CD8-positive, alpha-beta memory T cell (primary cell): ENCODE measurements around the gene PIAS4. TPM values are rescaled to one million over a fixed set of nuclear protein-coding genes. Genes with fewer than 3 reads are reported as not detected.
A peak's percentile ranks its signal among the peaks of the same experiment; 100 is the strongest.

Experiments
- CTCF ChIA-PET: fragments of 350-600 bp; sonication (Branson Sonifier 250); formaldehyde crosslinking; loops from one replicate; lab custom pipeline; 2021; ENCODE audit warnings: antibody characterized with exemption; lab: Charles Lee
- POLR2A ChIA-PET: fragments of 350-600 bp; sonication (Branson Sonifier 250); formaldehyde crosslinking; loops from one replicate; lab custom pipeline; 2021; ENCODE audit warnings: antibody characterized with exemption; lab: Charles Lee
- DNase-seq, 5 donors: peaks; one replicate each; pipeline versions ENCODE4 v3.0.0 to v3.0.0-alpha.2; 2020 to 2022; ENCODE audit warnings: mixed read lengths in 1 of 5
- H3K27ac ChIP-seq: one replicate; pipeline ENCODE4 v1.7.0; 2013; ENCODE audit warnings: low read depth, mild to moderate bottlenecking, low read length, moderate library complexity
- H3K27me3 ChIP-seq: 2 replicates; pipeline ENCODE4 v1.7.0; 2013; ENCODE audit warnings: low read length, mild to moderate bottlenecking; ENCODE audit not compliant: insufficient read depth, poor library complexity, severe bottlenecking
- H3K36me3 ChIP-seq: 2 replicates; pipeline ENCODE4 v1.7.0; 2013; ENCODE audit warnings: mild to moderate bottlenecking, low read length, moderate library complexity; ENCODE audit not compliant: insufficient read depth
- H3K4me1 ChIP-seq: 2 replicates; pipeline ENCODE4 v1.7.0; 2013; ENCODE audit warnings: mild to moderate bottlenecking, low read length, moderate library complexity; ENCODE audit not compliant: insufficient read depth
- H3K4me3 ChIP-seq: 2 replicates; pipeline ENCODE4 v1.7.0; 2013; ENCODE audit warnings: mild to moderate bottlenecking, low read length
- H3K9me3 ChIP-seq: 2 replicates; pipeline ENCODE4 v1.7.0; 2013; ENCODE audit warnings: mild to moderate bottlenecking, low read length
- H3K27ac Mint-ChIP-seq, 8 donors: one replicate each; pipeline ENCODE4 v1.8.0; 2020 to 2021; ENCODE audit warnings: mixed read lengths in 8 of 8, mild to moderate bottlenecking in 6 of 8, inconsistent platforms in 3 of 8, moderate library complexity in 3 of 8
- H3K27me3 Mint-ChIP-seq, 2 donors: one replicate each; pipeline ENCODE4 v1.8.0; 2020 to 2021; ENCODE audit warnings: mixed read lengths in 2 of 2, mild to moderate bottlenecking in 1 of 2, moderate library complexity in 1 of 2
- H3K36me3 Mint-ChIP-seq, 3 donors: one replicate each; pipeline ENCODE4 v1.8.0; 2020 to 2021; ENCODE audit warnings: mixed read lengths in 3 of 3, inconsistent platforms in 1 of 3, mild to moderate bottlenecking in 1 of 3
- H3K4me1 Mint-ChIP-seq, 3 donors: one replicate each; pipeline ENCODE4 v1.8.0; 2020 to 2021; ENCODE audit warnings: mixed read lengths in 3 of 3, inconsistent platforms in 1 of 3, mild to moderate bottlenecking in 1 of 3
- H3K4me3 Mint-ChIP-seq, 7 donors: one replicate each; pipeline ENCODE4 v1.8.0; 2020 to 2021; ENCODE audit warnings: mixed read lengths in 7 of 7, mild to moderate bottlenecking in 6 of 7, moderate library complexity in 4 of 7, inconsistent platforms in 2 of 7
- H3K9me3 Mint-ChIP-seq, 5 donors: one replicate each; pipeline ENCODE4 v1.8.0; 2020 to 2022; ENCODE audit warnings: mixed read lengths in 5 of 5, mild to moderate bottlenecking in 3 of 5, moderate library complexity in 2 of 5, inconsistent platforms in 1 of 5
- polyA plus RNA-seq: library from polyadenylated mRNA; unstranded; fragments of 300-500 nt; fragmentation: Illumina TruSeq; gene quantifications from one replicate; pipeline ENCODE4 v1.2.3, GENCODE V29; 2021
- total RNA-seq, 2 experiments: library from RNA; stranded (reverse); gene quantifications; one replicate each; pipeline ENCODE4 v1.2.3, GENCODE V29; 2021

Gene PIAS4
- total and polyA plus RNA-seq, 3 experiments from 2014 or later = 6.3 to 33.8 (median 29.1) TPM

DNA sequence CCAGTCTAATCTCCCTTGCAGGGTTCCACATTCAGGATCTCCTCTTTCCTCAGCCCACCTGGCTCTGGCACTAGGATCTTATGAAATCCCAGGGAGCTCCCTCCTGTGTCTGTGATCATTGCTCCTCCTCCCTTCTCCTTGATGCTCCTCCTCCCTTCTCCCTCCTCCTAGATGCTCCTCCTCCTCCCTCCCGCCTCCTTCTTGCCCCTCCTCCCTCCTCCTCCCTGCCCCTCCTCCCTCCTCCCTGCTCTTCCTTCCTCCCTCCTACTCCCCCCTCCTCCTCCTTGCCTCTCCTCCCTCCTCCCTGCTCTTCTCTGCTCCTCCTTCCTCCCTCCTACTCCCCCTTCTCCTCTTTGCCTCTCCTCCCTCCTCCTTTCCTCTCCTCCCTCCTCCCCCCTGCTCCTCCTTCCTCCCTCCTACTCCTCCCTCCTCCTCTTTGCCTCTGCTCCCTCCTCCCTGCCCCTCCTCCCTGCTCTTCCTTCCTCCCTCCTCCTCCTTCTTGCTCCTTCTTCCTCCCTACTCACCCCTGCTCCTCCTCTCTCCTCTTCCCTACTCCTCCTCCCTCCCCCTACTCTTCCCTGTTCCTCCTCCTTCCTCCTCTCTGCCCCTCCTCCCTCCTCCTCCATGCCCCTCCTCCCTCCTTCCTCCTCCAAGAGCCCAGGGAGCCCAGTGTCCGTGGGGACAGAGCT is 74.0 kb downstream of the PIAS4 start:
- Mint-ChIP-seq H3K27me3 (no peaks in the 10 kb centered on the region), H3K9me3 (no peaks in the 10 kb centered on the region), H3K36me3 (no peaks in the 10 kb centered on the region), H3K4me3 (no peak overlapping the region), H3K27ac (peak overlapping the region in 2 of 8 donors; percentile 24 to 77), H3K4me1 (peaks cover 24 to 59% (median 29%) of the 10 kb centered on the region in 3 donors)
- H3K27me3 ChIP-seq = no peaks in the 10 kb centered on the region
- ChIA-PET POLR2A (interaction anchor here (0.5 kb wide), 1 partner anchor 212 kb away, joined by 3 read pairs; no protein-coding TSS in a partner anchor), CTCF (interaction anchor here (0.6 to 1.1 kb wide), 2 partner anchors 58 to 163 kb away, joined by 3 read pairs; no protein-coding TSS in a partner anchor)
- H3K36me3 ChIP-seq = no peaks in the 10 kb centered on the region
- H3K4me3 ChIP-seq = no peak overlapping the region
- no peak overlapping the region for H3K27ac ChIP-seq
- DNase-seq = no peak
- no peaks in the 10 kb centered on the region for H3K9me3 ChIP-seq
- H3K4me1 ChIP-seq = peaks cover 57% of the 10 kb centered on the region

GRCh38 chr19:4082172-4082571 is 74.6 kb downstream of the PIAS4 start:
- Mint-ChIP-seq H3K36me3 (no peaks in the 10 kb centered on the region), H3K4me3 (no peak overlapping the region), H3K9me3 (no peaks in the 10 kb centered on the region), H3K27me3 (no peaks in the 10 kb centered on the region), H3K4me1 (peaks cover 22 to 59% (median 29%) of the 10 kb centered on the region in 3 donors), H3K27ac (peak overlapping the region in 3 of 8 donors; percentile 24 to 77 (median 72))
- DNase-seq = no peak
- H3K4me1 ChIP-seq = peaks cover 57% of the 10 kb centered on the region
- no peak overlapping the region for H3K27ac ChIP-seq
- H3K9me3 ChIP-seq = no peaks in the 10 kb centered on the region
- CTCF ChIA-PET = interaction anchor here (0.6 to 1.1 kb wide), 2 partner anchors 58 to 163 kb away, joined by 3 read pairs; no protein-coding TSS in a partner anchor
- H3K27me3 ChIP-seq = no peaks in the 10 kb centered on the region
- H3K36me3 ChIP-seq = no peaks in the 10 kb centered on the region
- POLR2A ChIA-PET = interaction anchor here (0.5 to 0.9 kb wide), 2 partner anchors 23 to 212 kb away, joined by 3 read pairs; no protein-coding TSS in a partner anchor
- H3K4me3 ChIP-seq = no peak overlapping the region

DNA sequence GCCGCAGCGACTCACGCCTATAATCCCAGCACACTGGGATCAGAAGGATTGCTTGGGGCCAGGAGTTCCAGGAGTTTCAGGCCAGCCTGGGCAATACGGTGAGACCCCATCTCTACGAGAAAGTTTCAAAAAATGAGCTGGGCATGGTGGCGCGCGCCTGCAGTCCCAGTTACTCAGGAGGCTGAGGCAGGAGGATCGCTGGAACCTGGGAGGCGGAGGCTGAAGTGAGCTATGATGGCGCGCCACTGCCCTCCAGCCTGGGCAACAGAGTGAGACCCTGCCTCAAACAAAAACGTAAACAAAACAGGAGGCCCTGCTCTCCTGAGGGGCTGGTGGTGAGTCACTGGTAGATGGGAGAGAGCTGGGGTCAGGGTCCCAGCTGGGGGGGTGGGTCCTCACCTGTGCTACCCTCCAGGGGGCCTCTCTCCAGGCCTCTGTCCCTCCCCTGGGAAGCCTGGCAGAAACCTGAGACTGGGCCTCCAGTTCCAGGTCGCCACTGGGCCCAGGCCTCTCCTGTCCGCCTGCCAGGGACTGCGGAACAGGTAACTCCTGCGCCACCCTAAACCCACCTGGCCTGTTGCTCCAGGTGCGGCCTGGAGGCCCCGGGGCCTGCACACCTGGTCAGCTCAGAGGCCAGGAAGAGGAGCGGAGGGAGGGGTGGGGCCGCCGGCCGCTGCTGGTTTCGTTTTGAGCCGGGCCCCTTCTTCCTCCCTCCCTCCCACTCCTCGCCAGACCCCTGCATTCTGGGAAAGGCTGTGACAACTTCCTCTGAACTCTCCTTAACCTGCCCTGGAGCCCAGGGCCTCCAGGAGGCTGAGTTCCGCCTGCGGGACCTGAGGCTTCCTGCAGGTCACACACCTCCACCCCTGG is 76.4 kb downstream of the PIAS4 start:
- peak in 3 of 5 donors; percentile 46 to 64 (median 50) for DNase-seq
- peak overlapping the region; percentile 22 for H3K4me3 ChIP-seq

GRCh38 chr19:4084547-4084877 is 77.0 kb downstream of the PIAS4 start:
- Histone ChIP-seq H3K4me3 (no peak overlapping the region), H3K9me3 (no peaks in the 10 kb centered on the region), H3K4me1 (peaks cover 69% of the 10 kb centered on the region), H3K36me3 (no peaks in the 10 kb centered on the region), H3K27me3 (no peaks in the 10 kb centered on the region), H3K27ac (peak overlapping the region; percentile 51)
- peak overlapping the region; percentile 3 to 78 (median 71) for H3K4me3 Mint-ChIP-seq
- peaks cover 40 to 66% (median 47%) of the 10 kb centered on the region in 3 donors for H3K4me1 Mint-ChIP-seq
- CTCF ChIA-PET = no interaction called here
- peak overlapping the region; percentile 38 to 95 (median 88) for H3K27ac Mint-ChIP-seq
- no peaks in the 10 kb centered on the region for H3K36me3 Mint-ChIP-seq
- no peak for DNase-seq
- H3K27me3 Mint-ChIP-seq = no peaks in the 10 kb centered on the region
- POLR2A ChIA-PET = interaction anchor here (1.5 kb wide), 1 partner anchor 18 kb away, joined by 7 read pairs; the partner anchor contains the start of gene ZBTB7A
- H3K9me3 Mint-ChIP-seq = no peaks in the 10 kb centered on the region

More for the DNA sequence above, 76.4 kb downstream of the PIAS4 start:
- Mint-ChIP-seq H3K27me3 (no peaks in the 10 kb centered on the region), H3K36me3 (no peaks in the 10 kb centered on the region), H3K9me3 (no peaks in the 10 kb centered on the region), H3K4me3 (peak overlapping the region; percentile 3 to 78 (median 71)), H3K4me1 (peaks cover 34 to 62% (median 41%) of the 10 kb centered on the region in 3 donors), H3K27ac (peak overlapping the region; percentile 38 to 95 (median 91))
- peak overlapping the region; percentile 51 for H3K27ac ChIP-seq
- H3K27me3 ChIP-seq = no peaks in the 10 kb centered on the region
- no peaks in the 10 kb centered on the region for H3K36me3 ChIP-seq
- POLR2A ChIA-PET = interaction anchor here (0.5 to 1.5 kb wide), 3 partner anchors 18 to 39 kb away, joined by 3 to 7 read pairs (median 6); partner anchors contain the start of gene ZBTB7A
- H3K9me3 ChIP-seq = no peaks in the 10 kb centered on the region
- CTCF ChIA-PET = no interaction called here
- peaks cover 63% of the 10 kb centered on the region for H3K4me1 ChIP-seq

GRCh38 chr19:4086411-4086867 is 78.9 kb downstream of the PIAS4 start:
- H3K9me3 Mint-ChIP-seq = no peaks in the 10 kb centered on the region
- CTCF ChIA-PET = interaction anchor here (1.5 kb wide), 1 partner anchor 14 kb away, joined by 5 read pairs; no protein-coding TSS in a partner anchor
- H3K36me3 ChIP-seq = no peaks in the 10 kb centered on the region
- no peaks in the 10 kb centered on the region for H3K9me3 ChIP-seq
- H3K27ac ChIP-seq = no peak overlapping the region
- H3K4me1 ChIP-seq = peaks cover 75% of the 10 kb centered on the region
- H3K36me3 Mint-ChIP-seq = no peaks in the 10 kb centered on the region
- peak overlapping the region; percentile 63 to 83 (median 82) for H3K27ac Mint-ChIP-seq
- H3K27me3 Mint-ChIP-seq = no peaks in the 10 kb centered on the region
- H3K4me3 Mint-ChIP-seq = peak overlapping the region in 6 of 7 donors; percentile 31 to 83 (median 58)
- DNase-seq = no peak
- peaks cover 42 to 73% (median 51%) of the 10 kb centered on the region in 3 donors for H3K4me1 Mint-ChIP-seq
- no peak overlapping the region for H3K4me3 ChIP-seq
- no peaks in the 10 kb centered on the region for H3K27me3 ChIP-seq
- POLR2A ChIA-PET = interaction anchor here (0.9 to 1.4 kb wide), 2 partner anchors 33 to 53 kb away, joined by 3 read pairs; no protein-coding TSS in a partner anchor

- peaks cover 63% of the 10 kb centered on the region for H3K4me1 ChIP-seq
- POLR2A ChIA-PET = interaction anchor here (0.6 to 2.1 kb wide), 10 partner anchors 11 to 385 kb away, joined by 3 to 27 read pairs (median 5); partner anchors contain the start of genes PIAS4 and ZBTB7A
- H3K4me3 ChIP-seq = no peak overlapping the region
- peak overlapping the region; percentile 69 to 78 (median 73) for H3K4me3 Mint-ChIP-seq
- no peaks in the 10 kb centered on the region for H3K36me3 ChIP-seq
- DNase-seq = no peak
- H3K9me3 Mint-ChIP-seq = no peaks in the 10 kb centered on the region
- H3K27me3 Mint-ChIP-seq = no peaks in the 10 kb centered on the region
- H3K9me3 ChIP-seq = no peaks in the 10 kb centered on the region
- H3K27me3 ChIP-seq = no peaks in the 10 kb centered on the region
- CTCF ChIA-PET = interaction anchor here (0.8 to 3.0 kb wide), 8 partner anchors 10 to 52 kb away, joined by 3 to 23 read pairs (median 6); no protein-coding TSS in a partner anchor
- H3K4me1 Mint-ChIP-seq = peaks cover 40 to 67% (median 51%) of the 10 kb centered on the region in 3 donors
- no peak overlapping the region for H3K27ac ChIP-seq
- peak overlapping the region; percentile 81 to 96 (median 94) for H3K27ac Mint-ChIP-seq
- peaks cover 0 to 1% (median 0%) of the 10 kb centered on the region in 3 donors for H3K36me3 Mint-ChIP-seq
Observed at GRCh38 chr19:4087787-4088679, 80.5 kb downstream of the PIAS4 start.
